Ovary (tissue), 9 donors: Measurements from ENCODE around the gene CD1E. TPM values are rescaled to one million over a fixed set of nuclear protein-coding genes. Genes with fewer than 3 reads are reported as not detected.

Experiments used
- DNase-seq, 5 donors: peaks; one replicate each; pipeline ENCODE4 v3.0.0-alpha.2; 2019 to 2020
- H3K27ac ChIP-seq, 2 donors: fragments of 200-600 bp; one replicate each; pipeline versions ENCODE4 v1.5.1 to v1.8.0; 2019 to 2022
- H3K27me3 ChIP-seq: fragments of 200-600 bp; one replicate; pipeline ENCODE4 v1.8.0; 2022
- H3K36me3 ChIP-seq: fragments of 200-600 bp; sonication (generic); one replicate; pipeline ENCODE4 v1.5.1; 2019
- H3K4me1 ChIP-seq: one replicate; pipeline ENCODE4 v1.8.1; 2013; ENCODE audit warnings: mild to moderate bottlenecking, moderate library complexity; ENCODE audit not compliant: insufficient read depth
- H3K4me3 ChIP-seq: fragments of 200-600 bp; sonication (generic); one replicate; pipeline ENCODE4 v1.5.1; 2017
- H3K9me3 ChIP-seq, 2 donors: fragments of 200-600 bp in 1 of 2; sonication (generic) in 1 of 2; one replicate each; pipeline versions ENCODE4 v1.5.1 to v1.8.1; 2013 to 2019; ENCODE audit warnings: mild to moderate bottlenecking in 1 of 2, moderate library complexity in 1 of 2
- CTCF ChIP-seq, 3 donors: fragments of 450-650 bp in 2 of 3; fragments of 200-600 bp in 1 of 3; IDR thresholded peaks; one replicate each; pipeline versions ENCODE4 v1.5.1 to v1.8.0; 2016 to 2022; ENCODE audit warnings: antibody characterized with exemption in 3 of 3, mild to moderate bottlenecking in 1 of 3
- EP300 ChIP-seq: sonication (generic); formaldehyde crosslinking; IDR thresholded peaks from one replicate; pipeline ENCODE4 v1.6.1; 2017; ENCODE audit warnings: antibody characterized with exemption
- POLR2A ChIP-seq: fragments of 450-650 bp; IDR thresholded peaks from one replicate; pipeline ENCODE4 v1.6.1; 2017; ENCODE audit warnings: antibody characterized with exemption, mild to moderate bottlenecking, moderate library complexity
- WGBS, 3 donors: extraction: QIAGEN DNeasy Blood & Tissue Kit in 1 of 3; methylation state at CpG; one replicate each; pipeline versions ENCODE4 v1.1.5 to v1.1.7; 2013 to 2017; 5-methylcytosine and 5-hydroxymethylcytosine counted together
- intact Hi-C, 4 donors: fragments of 100-400 bp; cut with DNase I; formaldehyde crosslinking; loops; one replicate each; pipeline versions ENCODE4 v1.11.0 to v1.15.1; 2022 to 2023
- polyA plus RNA-seq, 2 donors: library from polyadenylated mRNA; stranded (reverse); fragments of 200-250 nt in 1 of 2; fragments of 350-450 nt in 1 of 2; fragmentation: Illumina TruSeq in 1 of 2; extraction: RNeasy Lipid Tissue Mini Kit (QIAGEN cat#74804) in 1 of 2; gene quantifications; one replicate each; pipeline ENCODE4 v1.2.3, GENCODE V29; 2013 to 2014
- total RNA-seq, 7 donors: library from RNA; depleted of rRNA in 2 of 7; stranded (reverse); fragments of >200 nt in 2 of 7; fragmentation: NEBNext Ultra II Directional in 3 of 7; extraction: Animal tissue kit (Norgen Biotek cat#: 25700) in 3 of 7; gene quantifications; one replicate each; pipeline versions ENCODE4 v1.1.0 to v1.2.4, GENCODE V29; 2016 to 2023
- donor health status: DM: no; HTN: no; CAD: no; lungs with moderate emphysema.
- donor health status: DM: no; HTN: no; CAD: no.
- donor health status: Bipolar disorder and iron deficiency.
- donor health status: DM: yes; HTN: yes; CAD: no.
- donor health status: DM: no; HTN: no; CAD: no.
- donor health status: DM: yes; HTN: yes; CAD: no.

The CD1E gene
- total and polyA plus RNA-seq, 9 donors, result 0.23 to 2.5 TPM; not detected in 7

GRCh38 chr1:158400871-158401270 lies 47.2 kb downstream of the CD1E start:
- Histone ChIP-seq H3K4me3 (no peak overlapping the region), H3K27me3 (no peaks in the 10 kb centered on the region), H3K36me3 (no peaks in the 10 kb centered on the region), H3K9me3 (no peaks in the 10 kb centered on the region), H3K4me1 (no peaks in the 10 kb centered on the region), H3K27ac (no peak overlapping the region)
- intact Hi-C loops, result no loop called here
- DNase-seq, result no peak
- no peak for TF ChIP-seq EP300
- no peak for TF ChIP-seq CTCF (IDR thresholded peaks at IDR 0.05)
- TF ChIP-seq POLR2A, result no peak
- WGBS, 3 donors, result 83 to 88% (median 86%) methylated on average over 3 of the region's 3 CpGs

DNA sequence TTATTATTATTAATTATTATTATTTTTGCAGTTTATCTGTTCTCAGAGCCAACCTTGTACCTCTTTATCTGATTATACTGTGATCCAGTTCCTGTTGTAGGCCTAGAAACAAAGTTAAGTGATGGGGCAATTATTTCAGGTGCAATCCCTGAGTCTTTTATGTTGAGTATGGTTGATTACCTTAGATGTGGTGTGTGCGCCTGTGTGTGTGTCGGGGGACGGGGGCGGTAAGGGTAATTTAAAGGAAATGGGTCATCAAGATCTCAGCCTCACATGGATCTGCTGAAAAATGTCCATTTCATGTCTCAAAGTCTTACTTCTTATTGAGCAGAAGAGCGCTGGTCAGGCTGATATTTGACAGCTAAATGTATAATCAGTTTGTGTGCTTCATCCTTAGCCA lies 53.4 kb downstream of the CD1E start:
- H3K9me3 ChIP-seq, result no peaks in the 10 kb centered on the region
- H3K36me3 ChIP-seq, result no peaks in the 10 kb centered on the region
- DNase-seq, result no peak
- no peak for TF ChIP-seq POLR2A
- no peak for TF ChIP-seq CTCF (IDR thresholded peaks at IDR 0.05)
- TF ChIP-seq EP300, result no peak
- H3K4me1 ChIP-seq, result no peaks in the 10 kb centered on the region
- WGBS, 3 donors, result 85 to 93% (median 85%) methylated on average over 5 of the region's 5 CpGs
- intact Hi-C loops, result no loop called here
- H3K27me3 ChIP-seq, result no peaks in the 10 kb centered on the region
- H3K4me3 ChIP-seq, result no peak overlapping the region
- no peak overlapping the region for H3K27ac ChIP-seq

Other genes with a start within 250 kb of the CD1E start
- gene CD1D, start 173.0 kb upstream of the CD1E start, total RNA-seq, result 1 to 10 TPM in 1 of 7 donors, under 1 TPM in 6; 0.18 to 1.1 (median 0.46) TPM
- gene CD1D, start 173.0 kb upstream of the CD1E start, polyA plus RNA-seq, result 1 to 10 TPM in 1 of 2 donors, under 1 TPM in 1; 0.69 to 2.0 TPM
- gene CD1A, start 99.5 kb upstream of the CD1E start, total RNA-seq, result not detected
- not detected for gene CD1A, start 99.5 kb upstream of the CD1E start, polyA plus RNA-seq
- under 1 TPM in 3 of 7 donors, not detected in 4; 0.22 to 0.28 (median 0.25) TPM for gene CD1C, start 64.0 kb upstream of the CD1E start, total RNA-seq
- gene CD1C, start 64.0 kb upstream of the CD1E start, polyA plus RNA-seq, result 1 to 10 TPM in 1 of 2 donors, under 1 TPM in 1; 0.36 to 6.6 TPM
- not detected for gene CD1B, start 22.4 kb upstream of the CD1E start, total RNA-seq
- gene CD1B, start 22.4 kb upstream of the CD1E start, polyA plus RNA-seq, result under 1 TPM in 1 of 2 donors, not detected in 1; 0.38 TPM
- not detected for gene OR10T2, start 45.6 kb downstream of the CD1E start, total RNA-seq
- not detected for gene OR10T2, start 45.6 kb downstream of the CD1E start, polyA plus RNA-seq
- not detected for gene OR10K2, start 72.3 kb downstream of the CD1E start, total RNA-seq
- gene OR10K2, start 72.3 kb downstream of the CD1E start, polyA plus RNA-seq, result not detected
- not detected for gene OR10K1, start 107.9 kb downstream of the CD1E start, total RNA-seq
- gene OR10K1, start 107.9 kb downstream of the CD1E start, polyA plus RNA-seq, result not detected
- gene OR10R2, start 118.3 kb downstream of the CD1E start, total RNA-seq, result not detected
- not detected for gene OR10R2, start 118.3 kb downstream of the CD1E start, polyA plus RNA-seq
- gene OR6Y1, start 200.5 kb downstream of the CD1E start, total RNA-seq, result not detected
- not detected for gene OR6Y1, start 200.5 kb downstream of the CD1E start, polyA plus RNA-seq
- not detected for gene OR6P1, start 216.7 kb downstream of the CD1E start, total RNA-seq
- gene OR6P1, start 216.7 kb downstream of the CD1E start, polyA plus RNA-seq, result not detected
- gene OR10X1, start 226.0 kb downstream of the CD1E start, total RNA-seq, result not detected
- gene OR10X1, start 226.0 kb downstream of the CD1E start, polyA plus RNA-seq, result not detected